A549 treated with RU486 at 1 μM for 4 hours (cell line): ENCODE measurements around the gene AARSD1. TPM values are rescaled to one million over a fixed set of nuclear protein-coding genes. Genes with fewer than 3 reads are reported as not detected.

ENCODE experiments used
- total RNA-seq: library from RNA; stranded (reverse); fragments of 200-300 nt; extraction: Qiagen RNA extraction; gene quantifications from 5 replicates; pipeline ENCODE4 v1.2.3, GENCODE V29; 2022; ENCODE audit warnings: low read depth

Gene AARSD1, protein sequence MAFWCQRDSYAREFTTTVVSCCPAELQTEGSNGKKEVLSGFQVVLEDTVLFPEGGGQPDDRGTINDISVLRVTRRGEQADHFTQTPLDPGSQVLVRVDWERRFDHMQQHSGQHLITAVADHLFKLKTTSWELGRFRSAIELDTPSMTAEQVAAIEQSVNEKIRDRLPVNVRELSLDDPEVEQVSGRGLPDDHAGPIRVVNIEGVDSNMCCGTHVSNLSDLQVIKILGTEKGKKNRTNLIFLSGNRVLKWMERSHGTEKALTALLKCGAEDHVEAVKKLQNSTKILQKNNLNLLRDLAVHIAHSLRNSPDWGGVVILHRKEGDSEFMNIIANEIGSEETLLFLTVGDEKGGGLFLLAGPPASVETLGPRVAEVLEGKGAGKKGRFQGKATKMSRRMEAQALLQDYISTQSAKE
- 50.2 to 57.9 TPM (median 52.4 TPM) in 5 replicates for total RNA-seq

DNA sequence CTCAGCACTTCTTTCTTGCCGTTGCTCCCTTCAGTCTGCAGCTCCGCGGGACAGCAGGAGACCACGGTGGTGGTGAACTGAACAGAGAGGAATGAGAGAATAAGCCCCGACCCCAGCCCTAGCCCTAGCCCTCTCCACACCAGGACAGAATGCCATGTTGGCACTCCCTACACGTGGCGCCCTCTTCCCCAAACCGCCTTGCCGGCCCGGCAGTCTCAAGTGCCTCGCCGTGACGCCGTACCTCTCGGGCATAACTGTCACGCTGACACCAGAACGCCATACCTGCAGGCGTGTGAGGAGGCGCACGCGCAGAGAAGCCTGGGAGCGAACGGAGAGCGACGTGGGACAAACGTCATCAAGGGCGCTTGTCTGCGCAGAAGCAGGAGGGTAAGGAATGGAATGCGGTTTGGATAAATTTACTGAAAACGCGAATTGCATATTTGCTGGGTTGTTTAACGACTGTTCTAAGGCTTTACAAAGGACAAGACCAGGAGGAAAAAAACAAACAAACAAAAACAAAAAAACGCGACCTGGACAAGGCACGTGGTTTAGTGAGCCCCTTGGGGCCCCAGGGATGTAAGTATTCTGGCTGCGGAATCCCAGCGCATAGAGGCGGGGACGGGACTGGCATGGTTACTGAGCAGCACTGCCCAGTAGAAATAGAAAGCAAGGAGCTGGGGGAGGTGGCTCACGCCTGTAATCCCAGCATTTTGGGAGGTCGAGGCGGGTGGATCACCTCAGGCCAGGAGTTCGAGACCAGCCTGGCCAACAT is at the start of gene AARSD1:
TSS of gene AARSD1 (minus strand) at position 294 of the 772 bp plus-strand sequence. CDS start at position 280, 14 bp downstream.

DNA sequence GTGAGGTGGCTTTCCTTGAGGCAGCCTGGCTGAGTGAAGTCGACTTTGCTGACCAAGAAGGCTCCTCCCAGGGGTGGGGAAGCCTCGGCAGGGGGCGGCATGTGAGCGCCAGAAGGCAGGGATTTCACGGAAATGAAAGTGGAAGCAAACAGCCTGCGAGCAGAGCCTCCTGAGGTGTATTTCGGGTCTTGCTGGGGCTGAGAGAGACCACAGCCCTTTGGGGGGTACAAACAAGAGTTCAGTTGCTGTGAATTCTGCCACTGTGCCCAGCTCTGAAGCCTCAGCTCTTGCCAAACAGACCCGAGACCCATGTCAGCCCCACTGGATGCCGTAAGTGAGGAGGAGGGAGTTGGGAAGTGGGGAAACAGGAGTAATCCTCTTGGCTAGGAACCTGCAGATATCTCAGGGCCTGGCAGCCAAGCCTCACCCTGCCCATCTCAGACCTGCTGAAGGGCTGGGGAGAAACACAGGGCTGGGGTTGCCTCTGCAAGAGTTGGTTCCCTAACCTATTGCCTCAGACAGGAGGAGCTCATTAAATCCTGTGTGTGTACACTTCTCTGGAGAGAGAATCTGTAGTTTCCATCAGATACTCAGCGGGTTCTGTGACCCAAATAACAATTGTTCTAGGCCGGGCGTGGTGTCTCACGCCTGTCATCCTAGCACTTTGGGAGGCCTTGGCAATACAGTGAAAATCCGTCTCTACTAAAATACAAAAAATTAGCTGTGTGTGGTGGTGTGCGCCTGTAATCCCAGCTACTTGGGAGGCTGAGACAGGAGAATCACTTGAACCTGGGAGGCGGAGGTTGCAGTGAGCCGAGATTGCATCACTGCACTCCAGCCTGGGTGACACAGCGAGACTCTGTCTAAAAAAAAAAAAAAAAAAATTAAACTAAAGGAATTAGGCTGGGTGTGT is 42.6 kb upstream of the AARSD1 start, which contains the start of gene IFI35:
TSS of gene IFI35 (plus strand) at position 146 of the 913 bp plus-strand sequence. CDS start at position 310, 164 bp downstream.

DNA sequence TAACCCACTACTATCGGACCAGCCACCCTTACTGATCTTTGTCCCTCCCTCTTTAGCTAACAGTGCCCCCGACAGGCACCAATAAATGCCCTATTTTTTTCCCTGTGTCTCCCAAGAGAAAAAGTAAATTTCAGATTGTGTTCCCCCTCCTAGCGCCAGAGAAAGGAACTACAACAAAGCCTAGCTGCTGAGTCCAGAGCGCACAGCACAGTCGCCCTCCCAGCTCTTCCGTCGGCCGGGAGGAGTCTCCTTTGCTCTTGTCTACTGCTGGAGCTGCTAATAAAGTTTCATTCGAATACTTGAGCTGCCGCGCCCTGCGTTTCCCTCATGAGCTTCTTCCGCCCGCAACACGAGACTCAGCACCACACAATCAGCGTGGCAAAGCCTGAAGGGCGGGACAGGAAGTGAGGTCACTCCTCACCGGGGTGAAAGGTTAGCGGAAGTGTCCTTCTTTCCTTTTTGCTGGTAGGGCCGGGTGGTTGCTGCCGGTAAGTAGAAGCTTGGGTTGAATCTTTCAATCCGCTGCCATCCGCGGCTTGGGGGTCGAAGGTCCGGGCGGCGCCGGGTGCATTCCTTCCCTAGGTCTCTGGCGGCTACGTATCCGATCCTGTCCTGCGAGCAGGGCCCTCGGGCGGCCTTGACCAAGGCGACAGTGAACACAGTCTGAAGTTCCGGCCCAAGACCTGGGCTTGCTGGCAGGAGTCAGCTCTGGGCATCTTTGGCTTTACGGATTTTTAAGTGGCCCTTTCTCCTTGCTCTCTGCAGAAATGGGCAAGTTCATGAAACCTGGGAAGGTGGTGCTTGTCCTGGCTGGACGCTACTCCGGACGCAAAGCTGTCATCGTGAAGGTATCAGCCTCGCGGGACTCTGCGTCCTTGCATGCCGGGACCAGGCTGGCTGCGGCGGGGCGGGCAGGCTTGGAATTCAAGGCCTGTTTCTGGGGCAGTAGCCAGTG is 34.0 kb upstream of the AARSD1 start, which contains the start of gene RPL27:
TSS of gene RPL27 (plus strand) at position 436 of the 955 bp plus-strand sequence. CDS start at position 768, 332 bp downstream.

DNA sequence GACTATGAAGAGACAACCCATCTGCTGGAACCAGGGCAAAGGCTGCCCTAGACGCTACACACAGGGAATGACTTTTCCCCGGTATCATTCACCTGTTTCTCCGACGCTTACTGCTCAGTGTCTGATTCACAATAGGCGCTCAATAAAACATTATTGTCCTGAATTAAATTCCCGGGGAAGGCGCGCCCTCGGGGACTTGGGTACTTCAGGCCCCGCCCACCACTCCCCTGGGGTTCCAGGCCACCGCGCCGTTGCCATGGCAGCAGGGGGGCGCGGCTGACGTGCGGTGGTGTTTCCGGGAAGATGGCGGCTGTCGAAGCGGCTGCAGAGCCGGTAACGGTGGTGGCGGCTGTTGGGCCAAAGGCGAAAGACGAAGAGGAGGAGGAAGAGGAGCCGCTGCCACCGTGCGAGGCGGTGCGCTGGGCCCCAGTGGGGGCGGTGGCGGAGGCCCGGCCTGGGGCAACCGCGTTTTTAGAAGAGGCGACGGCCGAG is 16.1 kb upstream of the AARSD1 start, which contains the start of gene RUNDC1:
TSS of gene RUNDC1 (plus strand) at position 292 of the 492 bp plus-strand sequence. CDS start at position 304, 12 bp downstream.

DNA sequence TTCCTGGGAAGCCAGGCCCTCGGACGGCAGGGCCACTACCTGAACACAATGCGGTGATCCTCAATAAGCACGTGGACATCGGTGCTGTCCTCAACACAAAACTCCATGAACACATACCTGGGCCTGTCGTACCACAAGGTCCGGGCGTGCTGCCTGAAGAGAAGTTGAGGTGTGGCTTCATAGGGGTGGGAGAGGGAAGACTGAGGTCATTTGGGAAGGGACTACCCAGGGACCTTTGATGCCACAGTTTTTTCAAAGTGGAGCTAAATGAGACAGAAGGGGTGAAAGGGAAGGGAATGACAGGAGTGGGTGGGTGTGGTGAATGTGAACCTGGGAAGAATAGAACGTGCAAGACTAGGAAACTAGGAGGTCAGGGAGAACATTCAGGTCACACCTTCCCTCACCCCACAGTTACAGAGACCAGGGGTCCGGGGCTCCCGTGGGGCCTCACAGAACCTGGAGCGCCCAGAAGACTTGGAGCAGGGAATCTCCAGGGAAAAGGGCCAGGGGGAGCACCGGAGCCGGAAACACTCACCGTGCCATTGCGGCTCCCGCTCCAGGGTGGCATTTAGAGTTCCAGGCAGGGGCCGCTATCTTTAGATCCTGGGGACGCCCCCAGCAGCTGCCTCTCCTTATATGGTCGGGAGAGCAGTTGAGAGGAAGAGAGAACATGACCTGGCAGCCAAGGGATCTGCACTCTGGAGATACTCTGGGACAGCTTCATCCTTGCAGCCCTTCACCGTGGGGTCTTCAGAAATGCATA is 15.4 kb upstream of the AARSD1 start, which contains the start of gene PTGES3L:
TSS of gene PTGES3L (minus strand) at position 570 of the 763 bp plus-strand sequence. CDS start at position 543, 27 bp downstream.

Other genes with a start within 250 kb of the AARSD1 start
- gene EZH1, start 219.4 kb downstream of the AARSD1 start, total RNA-seq = 7.2 to 13.2 TPM (median 10.2 TPM) in 5 replicates
- 0.65 to 1.5 TPM (median 0.76 TPM) in 5 replicates for gene RAMP2, start 203.2 kb downstream of the AARSD1 start, total RNA-seq
- gene VPS25, start 191.0 kb downstream of the AARSD1 start, total RNA-seq = 124 to 132 TPM (median 125 TPM) in 5 replicates
- 0.85 to 1.7 TPM (median 1.4 TPM) in 5 replicates for gene WNK4, start 183.8 kb downstream of the AARSD1 start, total RNA-seq
- 117 to 153 TPM (median 137 TPM) in 5 replicates for gene COA3, start 165.8 kb downstream of the AARSD1 start, total RNA-seq
- not detected in 5 replicates for gene CNTD1, start 165.6 kb downstream of the AARSD1 start, total RNA-seq
- 78.7 to 105 TPM (median 81.3 TPM) in 5 replicates for gene BECN1, start 140.2 kb downstream of the AARSD1 start, total RNA-seq
- 233 to 282 TPM (median 239 TPM) in 5 replicates for gene PSME3, start 131.1 kb downstream of the AARSD1 start, total RNA-seq
- gene AOC2, start 119.9 kb downstream of the AARSD1 start, total RNA-seq = 1.4 to 2.0 TPM (median 1.9 TPM) in 5 replicates
- gene AOC3, start 113.3 kb downstream of the AARSD1 start, total RNA-seq = 0.82 to 1.6 TPM (median 1.1 TPM) in 5 replicates
- gene G6PC1, start 63.7 kb downstream of the AARSD1 start, total RNA-seq = not detected in 5 replicates
- 0.70 to 1.6 TPM (median 1.1 TPM) in 5 replicates for gene PTGES3L, start 15.6 kb upstream of the AARSD1 start, total RNA-seq
- gene RUNDC1, start 16.1 kb upstream of the AARSD1 start, total RNA-seq = 19.2 to 22.8 TPM (median 21.6 TPM) in 5 replicates
- 2,797 to 3,699 TPM (median 3,171 TPM) in 5 replicates for gene RPL27, start 34.0 kb upstream of the AARSD1 start, total RNA-seq
- 15.7 to 21.2 TPM (median 17.9 TPM) in 5 replicates for gene IFI35, start 42.3 kb upstream of the AARSD1 start, total RNA-seq
- gene VAT1, start 57.9 kb upstream of the AARSD1 start, total RNA-seq = 208 to 241 TPM (median 225 TPM) in 5 replicates
- 0.08 to 0.18 TPM (median 0.13 TPM) in 5 replicates for gene RND2, start 60.8 kb upstream of the AARSD1 start, total RNA-seq
- 23.2 to 29.0 TPM (median 26.8 TPM) in 5 replicates for gene BRCA1, start 160.9 kb upstream of the AARSD1 start, total RNA-seq
- 33.5 to 45.9 TPM (median 41.3 TPM) in 5 replicates for gene NBR1, start 206.8 kb upstream of the AARSD1 start, total RNA-seq
- 0.49 to 2.3 TPM (median 1.2 TPM) in 5 replicates for gene TMEM106A, start 247.4 kb upstream of the AARSD1 start, total RNA-seq